ENCODE data around the gene NNAT. TPM values are rescaled to one million over a fixed set of nuclear protein-coding genes. Genes with fewer than 3 reads are reported as not detected.

NNAT gene
- total RNA-seq, 6 experiments from 2014 or later = not detected

- TF ChIP-seq CTCF (IDR thresholded peaks at IDR 0.05) = no peak
- H3K4me1 Mint-ChIP-seq (ENCODE audit: low read depth) = peaks cover 47% of the 10 kb centered on the region
- no peak overlapping the region for H3K4me3 Mint-ChIP-seq
- peaks cover 7% of the 10 kb centered on the region for H3K27me3 Mint-ChIP-seq (ENCODE audit: insufficient read depth)
- no peaks in the 10 kb centered on the region for H3K9me3 Mint-ChIP-seq
- DNase-seq = no peak
- peaks cover 63% of the 10 kb centered on the region for H3K36me3 Mint-ChIP-seq (ENCODE audit: low read depth)
- H3K27ac Mint-ChIP-seq = 0 out of 2 replicates have a peak overlapping the region, but pooled peaks have one; percentile 48
These were observed 2.2 kb upstream of the NNAT start for GRCh38 chr20:37518606-37519507.

- peaks cover 7% of the 10 kb centered on the region; the same call in 1 of the 2 replicates for H3K27me3 Mint-ChIP-seq (ENCODE audit: insufficient read depth)
- no peak overlapping the region for H3K4me3 Mint-ChIP-seq
- H3K9me3 Mint-ChIP-seq = no peaks in the 10 kb centered on the region
- no peak overlapping the region for H3K27ac Mint-ChIP-seq
- no peak for DNase-seq
- TF ChIP-seq CTCF (IDR thresholded peaks at IDR 0.05) = no peak
- H3K36me3 Mint-ChIP-seq (ENCODE audit: low read depth) = peaks cover 54% of the 10 kb centered on the region
- H3K4me1 Mint-ChIP-seq (ENCODE audit: low read depth) = peaks cover 52% of the 10 kb centered on the region
These were observed 1.3 kb upstream of the NNAT start for GRCh38 chr20:37519508-37520418.

GRCh38 chr20:37520419-37520955, 563 bp upstream of the NNAT start:
- H3K9me3 Mint-ChIP-seq = no peaks in the 10 kb centered on the region
- no peak overlapping the region for H3K4me3 Mint-ChIP-seq
- peaks cover 59% of the 10 kb centered on the region for H3K4me1 Mint-ChIP-seq (ENCODE audit: low read depth)
- no peak for TF ChIP-seq CTCF (IDR thresholded peaks at IDR 0.05)
- H3K27ac Mint-ChIP-seq = no peak overlapping the region
- H3K36me3 Mint-ChIP-seq (ENCODE audit: low read depth) = peaks cover 53% of the 10 kb centered on the region
- H3K27me3 Mint-ChIP-seq (ENCODE audit: insufficient read depth) = peaks cover 9% of the 10 kb centered on the region; the same call in 1 of the 2 replicates
- DNase-seq = no peak

- H3K4me3 Mint-ChIP-seq = no peak overlapping the region
- no peaks in the 10 kb centered on the region for H3K9me3 Mint-ChIP-seq
- no peak for DNase-seq
- H3K36me3 Mint-ChIP-seq (ENCODE audit: low read depth) = peaks cover 40% of the 10 kb centered on the region
- TF ChIP-seq CTCF (IDR thresholded peaks at IDR 0.05) = no peak
- H3K27ac Mint-ChIP-seq = no peak overlapping the region
- peaks cover 56% of the 10 kb centered on the region for H3K4me1 Mint-ChIP-seq (ENCODE audit: low read depth)
- peaks cover 9% of the 10 kb centered on the region; the same call in 1 of the 2 replicates for H3K27me3 Mint-ChIP-seq (ENCODE audit: insufficient read depth)
These were observed 1.4 kb downstream of the NNAT start for GRCh38 chr20:37522260-37523011.

GRCh38 chr20:37523012-37523391, 2.0 kb downstream of the NNAT start:
- Mint-ChIP-seq H3K36me3 (ENCODE audit: low read depth) (peaks cover 34% of the 10 kb centered on the region), H3K4me3 (no peak overlapping the region)
- TF ChIP-seq CTCF (IDR thresholded peaks at IDR 0.05) = no peak

More at GRCh38 chr20:37523012-37523391, 2.0 kb downstream of the NNAT start:
- Mint-ChIP-seq H3K27me3 (ENCODE audit: insufficient read depth) (peaks cover 9% of the 10 kb centered on the region), H3K27ac (no peak overlapping the region), H3K4me1 (ENCODE audit: low read depth) (peaks cover 50% of the 10 kb centered on the region), H3K9me3 (no peaks in the 10 kb centered on the region)
- DNase-seq = no peak

All from HFFc6 (cell line).